Loucy (cell line): ENCODE data around the gene GTSF1L.

ENCODE experiments used
- H2AFZ ChIP-seq: fragments of 200-600 bp; sonication (generic); 2 replicates; pipeline ENCODE4 v1.6.0; 2016; ENCODE audit warnings: antibody characterized with exemption, mild to moderate bottlenecking, low read length, moderate library complexity
- H3F3A ChIP-seq: fragments of 200-600 bp; 2 replicates; pipeline ENCODE4 v1.6.0; 2016; ENCODE audit warnings: antibody characterized with exemption, low read depth, mild to moderate bottlenecking
- H3K27me3 ChIP-seq: fragments of 200-600 bp; sonication (generic); 2 replicates; pipeline ENCODE4 v1.6.1; 2014; ENCODE audit warnings: low read length, mild to moderate bottlenecking; ENCODE audit not compliant: insufficient read depth, poor library complexity, severe bottlenecking
- H3K36me3 ChIP-seq: fragments of 200-600 bp; sonication (generic); 2 replicates; pipeline ENCODE4 v1.6.1; 2016; ENCODE audit warnings: low read length; ENCODE audit not compliant: insufficient read depth
- H3K4me1 ChIP-seq: fragments of 200-600 bp; sonication (generic); 2 replicates; pipeline ENCODE4 v1.5.1; 2014; ENCODE audit warnings: low read length, mild to moderate bottlenecking; ENCODE audit not compliant: insufficient read depth, poor library complexity, severe bottlenecking
- H3K4me2 ChIP-seq: fragments of 200-600 bp; sonication (generic); 2 replicates; pipeline ENCODE4 v1.6.0; 2014; ENCODE audit warnings: antibody characterized with exemption, low read length, low read depth, mild to moderate bottlenecking; ENCODE audit not compliant: poor library complexity, severe bottlenecking
- H3K4me3 ChIP-seq: fragments of 200-600 bp; sonication (generic); 2 replicates; pipeline ENCODE4 v1.5.1; 2014; ENCODE audit warnings: low read length, mild to moderate bottlenecking, mixed read lengths; ENCODE audit not compliant: poor library complexity, severe bottlenecking
- H3K79me2 ChIP-seq: fragments of 200-600 bp; sonication (generic); 2 replicates; pipeline ENCODE4 v1.6.1; 2014; ENCODE audit warnings: low read length; ENCODE audit not compliant: insufficient read depth
- H3K9ac ChIP-seq: fragments of 200-600 bp; sonication (generic); 2 replicates; pipeline ENCODE4 v1.6.0; 2014; ENCODE audit warnings: mild to moderate bottlenecking, low read depth, low read length, moderate library complexity; ENCODE audit not compliant: poor library complexity, severe bottlenecking
- H3K9me2 ChIP-seq: fragments of 200-600 bp; sonication (generic); replicated peaks from 2 replicates; pipeline ENCODE4 v1.6.1; 2016; ENCODE audit warnings: low read depth, low read length, mixed read lengths
- H3K9me3 ChIP-seq: fragments of 200-600 bp; sonication (generic); 2 replicates; pipeline ENCODE4 v1.6.1; 2014; ENCODE audit warnings: mild to moderate bottlenecking, antibody characterized with exemption, low read length, low read depth; ENCODE audit not compliant: insufficient read depth
- H4K20me1 ChIP-seq: fragments of 200-600 bp; sonication (generic); 2 replicates; pipeline ENCODE4 v1.6.0; 2014; ENCODE audit warnings: antibody characterized with exemption, low read length, mild to moderate bottlenecking; ENCODE audit not compliant: insufficient read depth, poor library complexity, severe bottlenecking
- EZH2phosphoT487 ChIP-seq: fragments of 200-600 bp; IDR thresholded peaks from 2 replicates; pipeline ENCODE4 v1.6.1; 2018; ENCODE audit warnings: antibody characterized with exemption, mild to moderate bottlenecking, moderate library complexity, borderline replicate concordance
- TF ChIP-seq, protein P1 (sequence below): fragments of 200-600 bp; sonication (generic); conservative IDR thresholded peaks from 2 replicates; pipeline ENCODE4 v1.5.1; 2014; ENCODE audit warnings: mild to moderate bottlenecking, antibody characterized with exemption, low read length

Gene GTSF1L

DNA sequence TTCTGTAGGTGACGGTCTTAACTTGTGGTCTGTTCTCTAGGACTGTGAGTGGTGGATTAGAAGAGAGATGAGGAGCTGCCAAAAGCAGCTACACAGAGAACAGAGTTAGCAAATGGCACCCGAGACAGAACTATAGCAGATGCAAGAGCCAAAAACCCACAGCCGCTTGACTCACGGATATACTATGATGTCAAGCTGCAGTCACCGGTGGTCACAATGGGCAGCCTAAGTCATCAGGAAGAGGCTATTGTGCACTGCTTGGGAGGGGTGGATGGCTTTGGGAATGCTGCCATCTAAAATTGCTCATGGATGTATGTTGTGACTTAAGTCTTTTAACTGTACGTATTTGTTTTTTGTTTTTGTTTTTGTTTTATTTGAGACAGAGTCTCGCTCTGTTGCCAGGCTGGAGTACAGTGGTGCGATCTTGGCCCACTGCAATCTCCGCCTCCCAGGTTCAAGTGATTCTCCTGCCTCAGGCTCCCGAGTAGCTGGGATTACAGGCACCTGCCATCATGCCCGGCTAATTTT is at the start of gene GTSF1L:
Gene GTSF1L (minus strand): TSS at position 192 of the 528 bp plus-strand sequence. CDS start 308 bp downstream, outside the sequence.
- no peak for TF ChIP-seq EZH2phosphoT487
- TF ChIP-seq, protein P1, sequence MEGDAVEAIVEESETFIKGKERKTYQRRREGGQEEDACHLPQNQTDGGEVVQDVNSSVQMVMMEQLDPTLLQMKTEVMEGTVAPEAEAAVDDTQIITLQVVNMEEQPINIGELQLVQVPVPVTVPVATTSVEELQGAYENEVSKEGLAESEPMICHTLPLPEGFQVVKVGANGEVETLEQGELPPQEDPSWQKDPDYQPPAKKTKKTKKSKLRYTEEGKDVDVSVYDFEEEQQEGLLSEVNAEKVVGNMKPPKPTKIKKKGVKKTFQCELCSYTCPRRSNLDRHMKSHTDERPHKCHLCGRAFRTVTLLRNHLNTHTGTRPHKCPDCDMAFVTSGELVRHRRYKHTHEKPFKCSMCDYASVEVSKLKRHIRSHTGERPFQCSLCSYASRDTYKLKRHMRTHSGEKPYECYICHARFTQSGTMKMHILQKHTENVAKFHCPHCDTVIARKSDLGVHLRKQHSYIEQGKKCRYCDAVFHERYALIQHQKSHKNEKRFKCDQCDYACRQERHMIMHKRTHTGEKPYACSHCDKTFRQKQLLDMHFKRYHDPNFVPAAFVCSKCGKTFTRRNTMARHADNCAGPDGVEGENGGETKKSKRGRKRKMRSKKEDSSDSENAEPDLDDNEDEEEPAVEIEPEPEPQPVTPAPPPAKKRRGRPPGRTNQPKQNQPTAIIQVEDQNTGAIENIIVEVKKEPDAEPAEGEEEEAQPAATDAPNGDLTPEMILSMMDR = no peak
- H3K4me2 ChIP-seq = no peak within 1 kb of the TSS

DNA sequence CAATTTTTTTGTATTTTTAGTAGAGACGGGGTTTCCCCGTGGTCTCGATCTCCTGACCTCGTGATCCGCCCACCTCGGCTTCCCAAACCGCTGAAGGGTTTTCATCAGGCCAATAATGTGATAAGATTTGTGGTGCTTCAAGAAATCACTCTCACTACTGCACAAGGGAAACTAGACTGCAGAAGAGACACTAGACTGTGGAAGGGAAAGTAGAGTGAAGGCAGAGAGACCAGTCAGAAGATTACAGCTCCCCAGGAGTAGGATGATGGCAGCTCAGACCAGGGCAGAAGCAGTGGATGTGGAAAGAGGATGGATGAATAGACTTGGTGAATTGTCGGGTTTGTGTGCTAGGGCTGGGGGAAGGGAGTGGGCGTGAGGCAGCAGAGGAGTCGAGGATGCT is 48.0 kb upstream of the GTSF1L start:
- Histone ChIP-seq H4K20me1 (no peaks in the 10 kb centered on the region), H3K9me3 (no peaks in the 10 kb centered on the region), H3K9me2 (no peaks in the 10 kb centered on the region), H3K79me2 (no peaks in the 10 kb centered on the region), H3K27me3 (no peaks in the 10 kb centered on the region), H3F3A (no peaks in the 10 kb centered on the region), H3K9ac (no peak overlapping the region), H3K4me2 (no peak overlapping the region), H3K4me3 (no peak overlapping the region), H2AFZ (no peak overlapping the region), H3K4me1 (peaks cover 7% of the 10 kb centered on the region), H3K36me3 (no peaks in the 10 kb centered on the region)
- no peak for TF ChIP-seq EZH2phosphoT487
- TF ChIP-seq, protein P1 = no peak

More for the DNA sequence above, at the start of gene GTSF1L:
- H3K9me2 ChIP-seq = no peaks in the 10 kb centered on the region
- H3K4me1 ChIP-seq = no peaks in the 10 kb centered on the region
- H3K79me2 ChIP-seq = no peaks in the 10 kb centered on the region
- H3K36me3 ChIP-seq = no peaks in the 10 kb centered on the region
- H3K27me3 ChIP-seq = no peaks in the 10 kb centered on the region
- H2AFZ ChIP-seq = no peak within 1 kb of the TSS
- H4K20me1 ChIP-seq = no peaks in the 10 kb centered on the region
- no peaks in the 10 kb centered on the region for H3K9me3 ChIP-seq
- no peaks in the 10 kb centered on the region for H3F3A ChIP-seq
- no peak within 1 kb of the TSS for H3K4me3 ChIP-seq
- H3K9ac ChIP-seq = no peak within 1 kb of the TSS

DNA sequence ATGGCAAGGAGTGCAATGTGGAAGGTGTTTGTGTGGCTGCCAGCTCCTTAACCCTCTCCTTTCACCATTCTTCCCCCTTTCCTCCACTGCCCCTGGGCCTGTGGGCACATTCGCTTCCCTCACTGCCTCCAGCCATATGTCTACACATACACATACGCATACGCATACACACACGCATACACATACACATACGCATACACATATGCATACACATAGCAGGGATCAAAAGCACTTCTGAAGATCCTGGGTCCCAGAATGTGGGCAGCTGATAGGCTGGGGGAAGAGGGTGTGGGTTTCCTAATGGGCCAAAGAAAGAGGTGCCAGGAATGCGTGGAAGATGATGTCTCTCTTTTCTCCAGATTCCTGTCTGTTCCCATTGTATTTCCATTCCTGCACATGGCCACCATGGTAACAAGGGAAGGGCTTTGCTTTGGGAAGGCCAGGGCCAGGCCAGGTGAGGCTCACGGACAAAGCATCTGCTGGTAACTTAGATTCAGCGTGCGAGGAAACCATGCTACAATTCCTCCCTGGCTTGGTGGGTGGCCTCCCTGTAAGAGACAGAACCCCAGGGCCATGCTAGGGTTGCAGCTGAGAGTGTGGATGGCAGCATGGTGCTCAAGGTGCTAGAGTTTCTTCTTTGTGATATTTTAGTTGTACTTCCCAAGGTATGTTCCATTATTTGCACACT is 44.8 kb upstream of the GTSF1L start:
- Histone ChIP-seq H3F3A (no peaks in the 10 kb centered on the region), H3K9me3 (no peaks in the 10 kb centered on the region), H3K4me1 (peaks cover 7% of the 10 kb centered on the region), H3K4me2 (no peak overlapping the region), H3K9ac (no peak overlapping the region), H3K9me2 (no peaks in the 10 kb centered on the region), H3K36me3 (no peaks in the 10 kb centered on the region), H3K27me3 (no peaks in the 10 kb centered on the region), H3K4me3 (no peak overlapping the region), H4K20me1 (no peaks in the 10 kb centered on the region), H2AFZ (no peak overlapping the region), H3K79me2 (no peaks in the 10 kb centered on the region)
- TF ChIP-seq, protein P1 = no peak
- no peak for TF ChIP-seq EZH2phosphoT487
